PFSK-1 (cell line): ENCODE data around the gene NPPB.

Source experiments
- FOXP2 ChIP-seq: optimal IDR thresholded peaks from 2 replicates; pipeline ENCODE3; 2011; ENCODE audit warnings: borderline replicate concordance, control low read depth, inconsistent platforms; ENCODE audit not compliant: insufficient read depth; ENCODE audit errors: extremely low read length, extremely low read depth
- POLR2AphosphoS5 ChIP-seq: IDR thresholded peaks from 2 replicates; pipeline ENCODE4 v1.6.1; 2012; ENCODE audit warnings: low read depth, mild to moderate bottlenecking, control low read depth, low read length, moderate library complexity
- SIN3A ChIP-seq: IDR thresholded peaks from 2 replicates; pipeline ENCODE4 v1.6.1; 2012; ENCODE audit warnings: mild to moderate bottlenecking, low read length, moderate library complexity, borderline replicate concordance; ENCODE audit not compliant: insufficient read depth
- TAF1 ChIP-seq: IDR thresholded peaks from 2 replicates; pipeline ENCODE4 v1.6.1; 2012; ENCODE audit warnings: low read length, control low read depth, borderline replicate concordance; ENCODE audit not compliant: insufficient read depth
- TF ChIP-seq, protein P1 (sequence below), 2 experiments: IDR thresholded peaks; 2 replicates each; pipeline versions ENCODE4 v1.6.1 to v1.8.0; 2011 to 2012; ENCODE audit warnings: low read depth in 2 of 2, low read length in 2 of 2, control low read depth in 1 of 2, inconsistent platforms in 1 of 2, mild to moderate bottlenecking in 1 of 2, moderate library complexity in 1 of 2; ENCODE audit not compliant: insufficient read depth in 1 of 2

The NPPB gene

DNA sequence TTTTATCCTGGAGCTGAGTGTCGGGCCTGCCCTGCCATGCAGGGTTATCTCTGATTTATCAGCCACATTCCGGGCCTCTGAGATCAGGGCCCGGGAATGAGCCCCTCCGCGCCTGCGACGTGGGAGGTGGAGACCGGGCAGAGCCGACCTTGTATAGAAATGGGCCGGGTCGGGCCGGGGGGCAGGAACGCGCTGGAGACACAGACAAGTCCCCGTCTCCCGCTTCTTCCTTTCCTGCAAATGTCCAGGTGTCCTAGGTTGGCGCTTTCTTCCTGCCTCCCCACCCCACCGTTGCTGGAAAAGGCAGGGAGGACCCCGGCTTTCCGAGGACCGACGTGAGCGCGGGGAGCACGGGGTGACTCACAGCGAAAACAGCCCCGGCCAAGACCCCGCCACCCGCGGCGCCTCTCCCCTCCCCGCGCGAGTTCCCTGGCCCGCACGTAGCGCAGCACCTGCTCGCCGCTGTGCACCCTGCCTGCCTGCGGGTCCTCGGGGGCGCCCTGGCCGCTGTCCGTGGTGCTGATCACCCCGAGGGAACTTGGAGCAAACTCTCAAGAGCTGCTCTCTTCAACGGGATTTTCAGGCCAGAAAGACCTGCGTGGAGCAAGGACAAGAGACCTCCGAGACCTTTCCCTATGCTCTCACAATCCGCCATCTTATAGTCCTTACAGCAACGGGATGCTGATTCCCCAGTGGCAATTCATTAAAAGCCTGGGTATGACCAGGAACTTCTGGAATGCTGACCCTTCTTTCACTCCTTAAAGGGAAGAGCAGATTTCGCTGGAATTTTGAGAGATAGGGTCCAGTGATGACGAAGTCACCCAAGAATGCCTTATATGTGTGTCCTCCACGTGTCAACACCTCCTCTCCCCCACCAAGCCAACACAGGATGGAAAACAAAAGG lies 475 bp upstream of the NPPB start:
- TF ChIP-seq TAF1: no peak
- TF ChIP-seq, protein P1, sequence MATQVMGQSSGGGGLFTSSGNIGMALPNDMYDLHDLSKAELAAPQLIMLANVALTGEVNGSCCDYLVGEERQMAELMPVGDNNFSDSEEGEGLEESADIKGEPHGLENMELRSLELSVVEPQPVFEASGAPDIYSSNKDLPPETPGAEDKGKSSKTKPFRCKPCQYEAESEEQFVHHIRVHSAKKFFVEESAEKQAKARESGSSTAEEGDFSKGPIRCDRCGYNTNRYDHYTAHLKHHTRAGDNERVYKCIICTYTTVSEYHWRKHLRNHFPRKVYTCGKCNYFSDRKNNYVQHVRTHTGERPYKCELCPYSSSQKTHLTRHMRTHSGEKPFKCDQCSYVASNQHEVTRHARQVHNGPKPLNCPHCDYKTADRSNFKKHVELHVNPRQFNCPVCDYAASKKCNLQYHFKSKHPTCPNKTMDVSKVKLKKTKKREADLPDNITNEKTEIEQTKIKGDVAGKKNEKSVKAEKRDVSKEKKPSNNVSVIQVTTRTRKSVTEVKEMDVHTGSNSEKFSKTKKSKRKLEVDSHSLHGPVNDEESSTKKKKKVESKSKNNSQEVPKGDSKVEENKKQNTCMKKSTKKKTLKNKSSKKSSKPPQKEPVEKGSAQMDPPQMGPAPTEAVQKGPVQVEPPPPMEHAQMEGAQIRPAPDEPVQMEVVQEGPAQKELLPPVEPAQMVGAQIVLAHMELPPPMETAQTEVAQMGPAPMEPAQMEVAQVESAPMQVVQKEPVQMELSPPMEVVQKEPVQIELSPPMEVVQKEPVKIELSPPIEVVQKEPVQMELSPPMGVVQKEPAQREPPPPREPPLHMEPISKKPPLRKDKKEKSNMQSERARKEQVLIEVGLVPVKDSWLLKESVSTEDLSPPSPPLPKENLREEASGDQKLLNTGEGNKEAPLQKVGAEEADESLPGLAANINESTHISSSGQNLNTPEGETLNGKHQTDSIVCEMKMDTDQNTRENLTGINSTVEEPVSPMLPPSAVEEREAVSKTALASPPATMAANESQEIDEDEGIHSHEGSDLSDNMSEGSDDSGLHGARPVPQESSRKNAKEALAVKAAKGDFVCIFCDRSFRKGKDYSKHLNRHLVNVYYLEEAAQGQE (IDR thresholded peaks at IDR 0.05; ENCODE audit: insufficient read depth in 1 of 2, low read depth in 2 of 2, low read length in 2 of 2): peak; percentile 98

DNA sequence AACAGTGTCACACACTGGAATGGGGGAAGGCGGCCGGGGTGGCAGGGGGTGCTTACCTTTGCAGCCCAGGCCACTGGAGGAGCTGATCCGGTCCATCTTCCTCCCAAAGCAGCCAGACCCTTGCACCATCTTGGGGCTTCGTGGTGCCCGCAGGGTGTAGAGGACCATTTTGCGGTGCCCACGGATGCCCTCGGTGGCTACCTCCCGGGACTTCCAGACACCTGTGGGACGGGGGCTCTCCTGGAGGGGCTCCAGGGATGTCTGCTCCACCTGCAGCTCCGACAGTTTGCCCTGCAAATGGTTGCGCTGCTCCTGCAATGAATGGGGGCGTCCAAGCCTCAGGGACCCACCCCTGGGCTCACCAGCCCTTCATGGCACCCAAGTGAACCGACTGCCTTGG lies 587 bp downstream of the NPPB start:
- TF ChIP-seq, protein P1 (IDR thresholded peaks at IDR 0.05; ENCODE audit: insufficient read depth in 1 of 2, low read depth in 2 of 2, low read length in 2 of 2): 0 out of 4 replicates have a peak, but pooled peaks of 1 of the 2 experiments have one; percentile 8
- TF ChIP-seq POLR2AphosphoS5: no peak
- TF ChIP-seq TAF1: no peak

DNA sequence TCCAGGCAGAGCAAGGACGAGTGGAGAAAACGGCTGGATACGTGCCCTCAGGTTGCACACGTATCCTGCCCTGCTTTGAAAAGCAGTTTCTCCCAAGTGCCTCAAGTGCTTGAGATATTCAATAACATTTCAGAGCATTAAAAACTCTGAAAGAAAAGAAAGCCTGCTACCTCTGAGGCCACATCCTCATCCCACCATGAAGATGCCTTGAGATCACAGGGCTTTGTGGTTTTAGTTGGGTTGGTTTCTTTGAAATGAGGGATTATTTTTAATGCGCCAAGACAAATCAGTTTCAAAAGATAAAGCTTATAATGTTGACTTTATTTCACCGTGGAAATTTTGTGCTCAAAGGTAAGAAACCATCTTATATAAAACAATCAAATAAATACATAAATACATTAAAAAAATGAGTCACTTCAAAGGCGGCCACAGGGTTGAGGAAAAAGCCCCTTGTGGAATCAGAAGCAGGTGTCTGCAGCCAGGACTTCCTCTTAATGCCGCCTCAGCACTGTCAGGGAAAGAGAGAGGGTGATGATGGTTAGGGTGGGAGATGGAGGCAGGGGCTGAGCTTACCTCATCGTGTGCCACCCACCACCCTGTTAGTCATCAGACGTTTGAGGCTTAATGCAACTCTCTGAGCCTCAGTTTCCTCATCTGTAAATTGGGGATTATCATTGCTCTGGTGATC lies 1.4 kb downstream of the NPPB start:
- no peak for TF ChIP-seq SIN3A
- TF ChIP-seq, protein P1 (IDR thresholded peaks at IDR 0.05; ENCODE audit: insufficient read depth in 1 of 2, low read depth in 2 of 2, low read length in 2 of 2): 0 out of 4 replicates have a peak, but pooled peaks of 1 of the 2 experiments have one; percentile 37

DNA sequence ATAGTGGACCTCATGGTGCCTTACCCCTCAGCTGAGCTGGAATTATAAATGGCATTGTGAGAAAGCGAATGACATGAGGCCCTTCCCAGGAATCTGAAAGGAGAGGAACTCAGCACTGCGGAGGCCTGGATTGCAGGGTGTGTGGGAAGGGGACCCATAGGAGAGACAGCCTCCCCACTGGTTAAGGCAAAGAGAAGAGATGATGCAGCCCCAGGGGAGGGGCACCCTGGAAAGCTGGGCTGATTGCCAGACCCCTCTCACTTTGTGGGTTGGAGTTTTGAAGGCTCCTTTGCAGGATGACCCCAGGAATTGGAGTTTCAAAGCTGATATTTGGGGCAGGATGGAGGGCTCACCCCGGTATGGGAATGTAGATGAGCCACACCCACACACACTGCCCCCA lies 2.0 kb downstream of the NPPB start:
- TF ChIP-seq SIN3A: no peak

DNA sequence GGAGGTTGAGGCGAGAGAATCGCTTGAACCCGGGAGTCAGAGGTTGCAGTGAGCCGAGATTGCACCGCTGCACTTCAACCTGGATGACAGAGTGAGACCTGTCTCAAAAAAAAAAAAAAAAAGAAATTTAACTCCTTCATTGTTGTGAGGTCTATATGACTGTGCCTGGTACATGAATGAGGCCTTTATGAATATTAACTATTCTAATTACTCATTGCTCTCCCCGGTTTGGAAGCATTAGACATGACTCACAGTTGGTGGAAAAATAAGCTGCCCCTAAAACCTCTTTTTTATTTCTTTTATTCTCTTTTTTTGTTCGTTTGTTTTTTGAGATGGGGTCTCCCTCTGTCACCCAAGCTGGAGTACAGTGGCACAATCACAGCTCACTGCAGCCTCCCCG lies 3.3 kb downstream of the NPPB start:
- TF ChIP-seq FOXP2 (no peak), SIN3A (no peak), TAF1 (no peak), POLR2AphosphoS5 (no peak)
- TF ChIP-seq, protein P1 (IDR thresholded peaks at IDR 0.05; ENCODE audit: insufficient read depth in 1 of 2, low read depth in 2 of 2, low read length in 2 of 2): no peak
